Dermis microvascular lymphatic vessel endothelial cell (primary cell): ENCODE data around the gene STON2. TPM values are rescaled to one million over a fixed set of nuclear protein-coding genes. Genes with fewer than 3 reads are reported as not detected.
"Not testable (repeated sequence)": the region's sequence is repeated elsewhere in the genome, so short reads cannot be mapped to it uniquely, and the experiment has no call there.

ENCODE experiments used
- DNase-seq, 2 donors: peaks; one replicate each; pipeline versions ENCODE4 v3.0.0 to v3.0.0-alpha.2; 2010; ENCODE audit warnings: low read depth in 2 of 2
- total RNA-seq: library from RNA; depleted of rRNA; stranded (reverse); fragments of >200 nt; gene quantifications from 2 replicates; pipeline ENCODE4 v1.2.1, GENCODE V29; 2014

Gene STON2, protein sequence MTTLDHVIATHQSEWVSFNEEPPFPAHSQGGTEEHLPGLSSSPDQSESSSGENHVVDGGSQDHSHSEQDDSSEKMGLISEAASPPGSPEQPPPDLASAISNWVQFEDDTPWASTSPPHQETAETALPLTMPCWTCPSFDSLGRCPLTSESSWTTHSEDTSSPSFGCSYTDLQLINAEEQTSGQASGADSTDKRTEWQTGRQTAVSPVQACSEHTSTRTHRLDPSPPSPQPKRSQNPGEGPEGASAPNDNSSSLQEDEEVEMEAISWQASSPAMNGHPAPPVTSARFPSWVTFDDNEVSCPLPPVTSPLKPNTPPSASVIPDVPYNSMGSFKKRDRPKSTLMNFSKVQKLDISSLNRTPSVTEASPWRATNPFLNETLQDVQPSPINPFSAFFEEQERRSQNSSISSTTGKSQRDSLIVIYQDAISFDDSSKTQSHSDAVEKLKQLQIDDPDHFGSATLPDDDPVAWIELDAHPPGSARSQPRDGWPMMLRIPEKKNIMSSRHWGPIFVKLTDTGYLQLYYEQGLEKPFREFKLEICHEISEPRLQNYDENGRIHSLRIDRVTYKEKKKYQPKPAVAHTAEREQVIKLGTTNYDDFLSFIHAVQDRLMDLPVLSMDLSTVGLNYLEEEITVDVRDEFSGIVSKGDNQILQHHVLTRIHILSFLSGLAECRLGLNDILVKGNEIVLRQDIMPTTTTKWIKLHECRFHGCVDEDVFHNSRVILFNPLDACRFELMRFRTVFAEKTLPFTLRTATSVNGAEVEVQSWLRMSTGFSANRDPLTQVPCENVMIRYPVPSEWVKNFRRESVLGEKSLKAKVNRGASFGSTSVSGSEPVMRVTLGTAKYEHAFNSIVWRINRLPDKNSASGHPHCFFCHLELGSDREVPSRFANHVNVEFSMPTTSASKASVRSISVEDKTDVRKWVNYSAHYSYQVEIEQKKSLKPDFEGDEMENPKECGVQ
- 87.4 and 176 TPM in 2 replicates for total RNA-seq

DNA sequence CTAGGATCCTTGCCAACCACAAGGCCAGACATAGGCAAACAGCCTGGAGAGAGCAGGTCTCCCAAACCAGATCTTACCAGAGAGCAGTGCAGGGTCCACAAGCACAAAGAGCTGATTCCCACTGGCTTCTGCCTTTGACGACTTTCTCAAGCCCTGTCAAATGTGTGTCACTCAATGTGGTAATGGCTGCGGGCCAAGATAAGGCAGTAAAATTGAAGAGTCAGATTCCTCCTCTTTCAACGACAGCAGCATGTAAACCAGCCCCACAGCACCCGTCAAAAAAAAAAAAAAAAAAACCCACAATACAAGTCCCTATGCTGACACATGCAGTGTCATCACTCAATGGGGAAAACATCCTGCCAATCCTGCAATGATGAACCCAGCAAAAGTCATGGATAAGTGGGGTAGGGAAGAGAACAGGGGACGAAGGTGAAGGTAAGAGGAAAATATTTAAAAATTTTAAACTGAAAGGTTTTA, at the start of gene STON2:
Gene STON2, minus strand, starts transcription at position 123 of the 477 bp plus-strand sequence. CDS start 1,942 bp downstream, outside the sequence.
- peak; percentile 51 to 89 for DNase-seq

DNA sequence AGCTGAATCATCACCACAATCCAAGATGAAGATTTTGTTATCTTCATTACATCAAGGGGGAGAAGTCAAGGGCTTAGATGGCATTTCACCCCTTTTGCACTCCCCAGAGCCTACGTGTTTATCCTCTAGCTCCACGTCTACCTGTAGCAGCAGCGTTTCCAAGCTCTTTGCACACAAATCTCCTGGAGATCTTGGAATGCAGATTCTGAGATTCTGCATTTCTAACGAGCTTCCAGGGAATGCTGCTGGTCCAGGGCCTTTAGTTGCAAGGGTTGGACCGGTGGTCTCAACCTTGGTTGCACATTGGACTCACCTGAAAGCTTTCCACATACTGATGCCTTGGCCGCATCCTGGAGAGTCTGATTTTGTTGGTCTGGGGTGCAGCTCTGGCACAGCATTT, 49.5 kb upstream of the STON2 start:
- DNase-seq: no peak

- peak; percentile 46 to 84 for DNase-seq
Measured at GRCh38 chr14:81449114-81449513, 49.0 kb upstream of the STON2 start.

GRCh38 chr14:81447021-81447764, 47.1 kb upstream of the STON2 start:
- no peak for DNase-seq

GRCh38 chr14:81446279-81447007, 46.3 kb upstream of the STON2 start:
- no peak for DNase-seq

DNA sequence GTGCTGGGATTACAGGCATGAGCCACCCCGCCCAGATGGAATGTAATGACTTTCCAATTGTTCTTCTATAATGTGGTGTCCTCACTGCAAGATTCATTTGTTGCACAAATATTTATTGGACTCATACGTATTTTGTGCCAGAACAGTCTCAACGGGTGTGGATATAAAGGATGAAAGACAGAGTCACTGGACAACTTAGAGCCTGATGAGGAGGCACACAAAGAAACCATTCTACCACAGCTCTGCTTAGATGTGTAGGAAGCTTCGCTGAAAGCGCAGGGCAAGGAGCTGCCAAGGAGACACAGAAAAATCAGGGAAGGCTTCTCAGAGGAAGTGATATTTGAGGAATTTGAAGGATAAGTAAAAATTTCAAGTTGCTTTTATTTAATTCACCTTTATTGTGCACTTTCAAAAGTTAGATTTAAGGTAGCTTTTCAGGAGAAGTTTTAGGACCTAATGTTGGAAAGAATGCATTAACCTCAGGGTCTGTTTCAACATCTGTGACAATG, 41.6 kb upstream of the STON2 start:
- DNase-seq: no peak

GRCh38 chr14:81440041-81440440, 39.9 kb upstream of the STON2 start:
- DNase-seq: no peak

DNA sequence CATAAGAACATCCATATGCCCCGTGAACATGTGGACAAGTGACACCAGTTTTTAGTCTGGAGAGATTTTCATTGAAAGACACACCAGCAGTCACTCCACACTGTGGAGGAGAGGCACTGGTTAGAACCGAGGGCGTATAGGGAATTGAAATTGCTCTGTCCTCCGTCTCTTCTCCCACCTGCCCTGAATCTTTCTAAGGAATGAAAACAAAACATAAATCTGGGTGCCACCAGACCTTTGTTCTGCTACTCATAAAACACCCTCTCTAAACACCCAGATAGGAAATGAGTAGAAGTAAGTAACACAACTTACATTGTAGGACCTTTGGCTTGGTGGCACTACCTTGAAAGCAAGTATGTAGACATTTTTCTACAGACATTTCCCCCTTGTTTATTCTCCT, 37.1 kb upstream of the STON2 start:
- DNase-seq: no peak

DNA sequence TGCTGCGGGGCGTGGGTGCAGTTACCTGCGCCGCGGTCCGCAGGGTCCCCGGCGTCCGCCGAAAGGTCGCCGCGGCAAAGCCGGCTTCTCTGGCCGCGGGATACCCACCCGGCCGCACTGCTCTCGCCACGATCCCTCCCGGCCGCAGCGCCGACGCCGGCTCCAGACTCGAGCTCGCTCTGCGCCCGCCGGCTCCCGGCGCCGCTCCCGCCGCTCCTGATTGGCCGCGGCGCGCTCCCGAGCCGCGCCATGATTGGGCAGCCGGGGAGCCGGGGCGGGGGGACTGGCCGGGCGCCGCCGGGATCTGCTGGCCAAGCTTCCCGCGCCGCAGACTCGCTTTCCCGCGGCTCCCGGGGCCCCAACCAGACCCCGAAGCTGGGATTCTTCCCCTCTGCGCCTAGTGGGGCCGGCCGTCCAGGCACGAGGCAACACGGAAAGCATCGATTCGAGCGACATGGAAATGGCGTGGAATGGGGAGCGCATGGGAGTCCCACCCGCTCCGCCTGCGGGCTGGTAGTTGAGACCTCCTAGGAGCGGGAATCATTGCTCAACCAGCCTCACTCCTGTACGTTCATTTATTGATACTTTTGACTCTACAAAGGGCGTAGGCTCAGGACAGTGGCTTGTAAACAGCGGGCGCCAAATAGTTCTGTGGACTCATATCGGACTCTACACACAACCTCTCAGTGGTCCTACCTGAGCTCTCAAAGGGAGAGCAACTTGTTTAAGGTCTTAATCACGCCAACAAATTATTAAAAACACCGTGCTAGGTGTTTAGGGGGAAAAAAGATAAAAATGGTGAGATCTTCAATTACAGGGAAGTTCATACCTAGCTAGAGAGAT, 36.4 kb upstream of the STON2 start:
- DNase-seq: peak; percentile 45 to 75

DNA sequence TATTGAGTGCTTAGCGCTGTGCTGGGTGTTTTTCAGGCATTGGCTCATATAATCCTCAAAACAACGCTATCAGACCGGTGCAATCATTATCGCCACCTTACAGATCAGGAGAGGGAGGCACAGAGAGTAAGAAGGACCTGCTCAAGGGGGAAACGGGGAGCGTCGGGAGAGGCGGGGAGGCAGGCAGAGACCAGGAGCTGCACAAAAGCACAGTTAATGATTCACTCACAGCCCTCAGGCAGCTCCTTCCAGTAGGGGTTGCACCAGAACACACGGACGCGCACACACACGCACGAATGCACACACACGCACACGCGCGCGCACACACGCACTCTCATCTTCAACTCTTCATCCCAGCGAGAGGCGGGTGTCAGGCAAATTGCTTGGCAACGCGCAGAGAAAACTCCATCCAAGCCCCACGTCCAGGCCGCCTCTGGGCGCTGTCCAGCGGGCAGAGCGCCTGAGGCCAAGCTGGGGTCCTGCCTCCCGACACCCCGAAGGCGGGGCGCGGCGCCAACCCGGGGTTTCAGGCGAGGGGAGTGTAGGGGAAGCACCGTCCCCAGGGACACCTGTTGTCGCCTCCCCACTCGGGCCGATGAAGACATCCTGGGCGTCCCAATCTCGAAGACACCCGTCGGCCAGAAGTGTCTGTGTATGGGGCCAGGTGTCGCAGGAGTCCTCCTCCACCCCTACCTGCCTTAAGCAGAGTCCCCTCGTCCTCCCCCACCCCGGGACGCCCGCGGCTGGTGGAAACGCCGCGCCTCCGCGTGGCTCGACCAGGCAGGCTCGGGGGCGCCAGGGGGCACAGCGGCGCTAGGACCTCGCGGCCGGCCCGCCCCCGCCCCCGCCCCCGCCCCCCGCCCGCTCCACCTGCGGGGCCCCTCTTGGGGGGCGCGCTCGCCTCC, 35.5 kb upstream of the STON2 start:
- DNase-seq: peak; percentile 45 to 47

DNA sequence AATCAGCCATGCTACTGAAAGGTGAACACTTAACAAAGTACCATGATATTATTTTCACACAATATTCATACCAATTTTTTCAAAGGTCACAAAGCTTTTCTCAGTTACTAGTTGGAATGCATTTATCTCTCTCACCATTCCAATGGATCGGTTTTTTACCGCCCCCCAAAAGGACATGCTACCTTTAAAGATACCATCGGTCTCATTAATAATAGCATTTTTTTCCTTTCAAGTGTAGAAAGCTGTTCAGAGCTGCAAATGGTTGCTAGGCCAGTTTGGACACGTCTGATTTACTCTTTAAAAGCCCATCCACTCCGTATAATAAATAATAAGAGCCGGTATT, 34.9 kb upstream of the STON2 start:
- DNase-seq: no peak

DNA sequence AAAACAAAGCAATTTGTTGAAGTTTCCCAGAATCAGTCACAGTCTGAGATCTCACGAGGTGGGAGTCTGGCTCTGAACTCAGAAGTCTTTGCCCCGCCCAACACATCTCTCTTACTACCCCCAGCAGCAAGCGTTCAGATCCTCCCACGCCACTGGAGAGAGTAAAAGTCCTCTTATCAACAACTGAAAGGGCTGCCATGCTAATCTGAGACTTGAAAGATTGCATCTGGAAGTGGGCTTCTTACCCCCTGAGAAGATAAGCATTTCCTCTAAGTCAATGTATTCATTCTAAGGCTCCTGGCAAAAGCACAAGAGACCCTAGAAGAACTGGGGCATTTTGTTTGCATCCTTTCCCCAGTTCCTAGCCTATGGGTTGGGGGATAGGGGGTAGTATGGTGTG, 34.1 kb upstream of the STON2 start:
- DNase-seq: no peak

- DNase-seq: no peak
Measured at GRCh38 chr14:81433378-81433777, 33.3 kb upstream of the STON2 start.

DNA sequence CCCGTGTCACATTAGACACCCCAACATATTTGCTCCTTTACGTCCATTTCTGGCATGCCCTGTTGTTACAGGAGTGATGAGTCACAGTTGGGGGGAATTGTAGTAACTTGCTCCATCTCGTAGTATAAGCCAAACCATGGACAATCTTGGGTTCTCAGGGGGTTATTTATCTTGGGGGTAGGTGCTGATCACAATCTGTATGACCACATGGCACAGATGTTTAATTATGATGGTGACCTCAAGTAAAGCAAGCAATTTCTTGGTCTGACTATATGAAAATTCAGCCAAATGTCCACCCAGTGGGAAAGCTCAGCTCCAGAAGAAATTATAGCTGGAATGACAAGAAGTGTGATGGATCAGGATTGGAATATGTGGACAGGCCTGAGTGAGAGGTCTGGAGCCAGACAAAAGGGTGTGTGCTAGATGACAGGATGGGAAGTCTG, 32.1 kb upstream of the STON2 start:
- DNase-seq: no peak

- DNase-seq: no peak
Measured at GRCh38 chr14:81430235-81430634, 30.1 kb upstream of the STON2 start.

GRCh38 chr14:81429749-81430148, 29.6 kb upstream of the STON2 start:
- DNase-seq: not testable (repeated sequence)

DNA sequence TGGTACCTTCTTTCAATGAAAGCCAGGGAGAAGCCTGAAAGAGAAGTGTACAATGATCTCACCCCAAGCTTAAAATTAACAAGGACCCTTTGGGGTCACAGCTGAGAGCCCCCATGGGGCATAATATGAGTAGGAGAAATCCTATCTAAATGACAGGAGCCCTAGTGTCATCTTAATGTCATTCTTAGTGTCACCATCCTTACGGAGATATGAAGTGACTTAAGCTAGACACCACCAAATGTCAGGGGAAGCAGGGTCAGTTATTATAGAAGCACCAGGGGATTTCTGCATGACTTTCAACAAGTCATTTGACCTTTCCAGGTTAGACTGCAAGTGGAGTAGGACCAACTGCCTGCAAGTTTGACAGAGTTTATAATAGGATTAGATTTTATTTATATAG, 28.9 kb upstream of the STON2 start:
- no peak for DNase-seq

- DNase-seq: no peak
Measured at GRCh38 chr14:81427348-81428058, 27.4 kb upstream of the STON2 start.
